GM19452 (cell line): ENCODE results near the gene TCAP.

Source experiments
- ATAC-seq: cut with Tn5 transposase; IDR thresholded peaks from one replicate; pipeline ENCODE4 v1.9.1; 2021; ENCODE audit not compliant: unreplicated experiment

TCAP gene

DNA sequence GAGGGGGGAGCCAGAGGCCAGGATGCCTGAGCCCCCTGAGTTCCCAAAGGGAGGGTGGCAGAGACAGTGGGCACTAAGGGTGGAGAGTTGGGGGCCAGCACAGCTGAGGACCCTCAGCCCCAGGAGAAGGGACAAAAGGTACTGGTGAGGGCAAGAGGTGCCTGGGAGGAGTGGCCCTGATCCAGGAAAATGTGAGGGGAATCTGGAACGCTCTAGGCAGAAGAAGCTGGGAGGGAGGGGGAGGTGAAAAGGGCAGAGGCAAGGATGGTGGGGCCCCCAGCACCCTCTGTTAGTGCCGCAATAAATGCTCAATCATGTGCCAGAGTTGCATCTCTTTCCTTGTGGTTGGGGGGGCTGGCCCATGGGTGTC lies 1.1 kb downstream of the TCAP start:
- ATAC-seq: no peak

DNA sequence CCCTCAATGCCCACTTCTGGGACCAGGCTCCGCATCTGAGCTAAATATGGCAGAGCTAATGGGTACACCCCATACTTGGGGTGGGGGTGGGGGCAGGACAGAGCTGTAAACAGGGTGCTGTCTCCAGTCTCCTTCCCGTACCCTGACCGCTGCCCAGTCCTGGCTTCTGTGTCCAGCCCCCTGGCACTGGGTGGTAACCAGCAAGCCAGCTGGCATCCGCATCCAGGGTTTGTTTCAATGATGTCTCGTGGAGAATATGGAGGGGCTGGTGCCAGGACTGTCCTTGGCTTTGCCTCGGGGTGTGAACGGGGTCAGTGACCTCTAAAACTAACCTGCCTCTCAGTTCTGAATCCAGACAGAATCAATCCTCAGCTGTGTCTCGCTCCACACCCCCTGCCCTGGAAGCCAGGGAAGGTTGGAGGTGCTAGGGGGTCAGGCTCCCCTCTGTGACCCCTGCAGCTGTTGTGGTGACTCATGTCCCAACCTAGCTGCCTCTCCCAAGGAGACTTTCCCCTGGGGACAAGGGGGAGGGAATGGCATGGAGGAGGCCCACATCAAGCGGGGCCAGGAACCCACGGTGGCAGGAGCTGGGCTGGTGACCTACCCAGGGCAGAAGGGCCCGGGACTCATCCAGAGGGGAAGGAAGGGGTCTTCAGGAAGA lies 1.6 kb downstream of the TCAP start:
- no peak for ATAC-seq

DNA sequence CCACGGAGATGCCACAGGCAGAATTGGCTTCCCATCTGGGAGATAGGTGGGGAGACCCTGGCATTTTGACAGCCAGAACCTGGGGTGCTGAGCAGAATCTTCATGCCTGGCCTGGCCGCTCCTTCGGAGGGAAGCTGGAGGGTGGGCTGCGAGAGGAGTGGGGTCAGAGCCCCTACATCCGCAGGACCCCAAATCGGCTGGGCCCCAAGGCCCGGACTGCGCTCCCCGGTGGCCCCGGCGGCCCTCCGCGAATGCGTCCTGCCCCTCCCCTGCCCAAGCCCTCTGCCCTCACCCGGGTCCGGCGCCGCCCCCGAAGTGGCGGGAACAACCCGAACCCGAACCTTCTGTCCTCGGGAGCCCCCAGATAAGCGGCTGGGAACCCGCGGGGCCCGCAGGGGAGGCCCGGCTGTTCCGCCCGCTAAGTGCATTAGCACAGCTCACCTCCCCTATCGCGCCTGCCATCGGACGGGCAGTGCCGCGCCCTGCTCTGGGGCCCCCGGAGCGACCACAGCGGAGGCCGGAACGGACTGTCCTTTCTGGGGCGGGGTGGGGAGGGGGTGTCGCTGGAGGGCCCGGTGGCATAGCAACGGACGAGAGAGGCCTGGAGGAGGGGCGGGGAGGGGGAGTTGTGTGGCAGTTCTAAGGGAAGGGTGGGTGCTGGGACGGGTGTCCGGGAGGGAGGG lies 2.3 kb downstream of the TCAP start:
- no peak for ATAC-seq

DNA sequence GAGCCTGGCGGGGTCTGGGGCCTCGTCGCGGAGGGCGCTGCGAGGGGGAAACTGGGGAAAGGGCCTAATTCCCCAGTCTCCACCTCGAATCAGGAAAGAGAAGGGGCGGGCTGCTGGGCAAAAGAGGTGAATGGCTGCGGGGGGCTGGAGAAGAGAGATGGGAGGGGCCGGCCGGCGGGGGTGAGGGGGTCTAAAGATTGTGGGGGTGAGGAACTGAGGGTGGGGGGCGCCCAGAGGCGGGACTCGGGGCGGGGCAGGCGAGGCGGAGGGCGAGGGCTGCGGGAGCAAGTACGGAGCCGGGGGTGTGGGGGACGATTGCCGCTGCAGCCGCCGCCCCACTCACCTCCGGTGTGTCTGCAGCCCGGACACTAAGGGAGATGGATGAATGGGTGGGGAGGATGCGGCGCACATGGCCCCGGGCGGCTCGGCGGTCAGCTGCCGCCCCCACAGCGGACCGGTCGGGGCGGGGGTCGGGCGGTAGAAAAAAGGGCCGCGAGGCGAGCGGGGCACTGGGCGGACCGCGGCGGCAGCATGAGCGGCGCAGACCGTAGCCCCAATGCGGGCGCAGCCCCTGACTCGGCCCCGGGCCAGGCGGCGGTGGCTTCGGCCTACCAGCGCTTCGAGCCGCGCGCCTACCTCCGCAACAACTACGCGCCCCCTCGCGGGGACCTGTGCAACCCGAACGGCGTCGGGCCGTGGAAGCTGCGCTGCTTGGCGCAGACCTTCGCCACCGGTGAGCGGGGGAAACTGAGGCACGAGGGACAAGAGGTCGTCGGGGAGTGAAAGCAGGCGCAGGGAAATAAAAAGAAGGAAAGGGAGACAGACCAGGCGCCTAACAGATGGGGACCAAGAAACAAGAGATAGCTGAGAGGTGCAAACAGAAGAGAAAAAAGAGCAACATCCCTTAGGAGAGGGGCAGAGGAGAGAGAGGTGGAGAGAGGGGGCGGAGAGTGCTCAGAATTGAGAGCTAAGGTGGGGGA lies 3.1 kb downstream of the TCAP start, which contains the start of gene PNMT:
Gene PNMT (plus strand): TSS at position 509 of the 980 bp plus-strand sequence. CDS start 23 bp downstream, at position 532.
- no peak for ATAC-seq

DNA sequence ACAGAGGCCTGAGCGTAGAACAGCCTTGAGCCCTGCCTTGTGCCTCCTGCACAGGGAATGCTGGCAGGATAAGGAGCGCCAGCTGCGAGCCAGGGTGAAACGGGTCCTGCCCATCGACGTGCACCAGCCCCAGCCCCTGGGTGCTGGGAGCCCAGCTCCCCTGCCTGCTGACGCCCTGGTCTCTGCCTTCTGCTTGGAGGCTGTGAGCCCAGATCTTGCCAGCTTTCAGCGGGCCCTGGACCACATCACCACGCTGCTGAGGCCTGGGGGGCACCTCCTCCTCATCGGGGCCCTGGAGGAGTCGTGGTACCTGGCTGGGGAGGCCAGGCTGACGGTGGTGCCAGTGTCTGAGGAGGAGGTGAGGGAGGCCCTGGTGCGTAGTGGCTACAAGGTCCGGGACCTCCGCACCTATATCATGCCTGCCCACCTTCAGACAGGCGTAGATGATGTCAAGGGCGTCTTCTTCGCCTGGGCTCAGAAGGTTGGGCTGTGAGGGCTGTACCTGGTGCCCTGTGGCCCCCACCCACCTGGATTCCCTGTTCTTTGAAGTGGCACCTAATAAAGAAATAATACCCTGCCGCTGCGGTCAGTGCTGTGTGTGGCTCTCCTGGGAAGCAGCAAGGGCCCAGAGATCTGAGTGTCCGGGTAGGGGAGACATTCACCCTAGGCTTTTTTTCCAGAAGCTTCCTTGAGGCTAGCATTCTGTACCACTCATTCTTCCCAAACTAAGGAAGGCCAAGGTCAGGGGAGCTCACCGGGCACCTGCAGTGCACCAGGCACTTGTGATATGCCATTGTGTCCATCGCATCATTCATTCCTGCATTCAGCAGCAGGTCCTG lies 5.0 kb downstream of the TCAP start:
- no peak for ATAC-seq

DNA sequence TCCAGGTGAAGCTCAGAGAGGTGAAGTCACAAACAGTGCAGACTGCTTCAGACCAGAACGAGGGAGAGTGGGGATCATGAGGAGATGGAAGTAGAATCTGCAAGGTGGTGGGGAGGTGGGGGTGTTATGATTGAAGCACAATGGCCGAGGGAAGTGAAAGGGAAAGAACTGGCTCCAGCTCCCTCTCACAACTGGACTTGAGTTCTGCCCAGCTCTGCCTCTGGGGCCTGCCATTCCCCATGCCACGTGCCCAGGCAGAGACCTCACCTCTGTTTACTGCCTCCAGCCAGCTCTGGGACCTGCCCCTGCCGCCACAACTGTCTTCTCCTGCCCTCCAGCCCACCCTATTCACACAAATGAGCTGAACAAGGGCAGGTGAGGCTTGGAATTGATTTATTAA lies 5.6 kb downstream of the TCAP start:
- ATAC-seq: no peak

DNA sequence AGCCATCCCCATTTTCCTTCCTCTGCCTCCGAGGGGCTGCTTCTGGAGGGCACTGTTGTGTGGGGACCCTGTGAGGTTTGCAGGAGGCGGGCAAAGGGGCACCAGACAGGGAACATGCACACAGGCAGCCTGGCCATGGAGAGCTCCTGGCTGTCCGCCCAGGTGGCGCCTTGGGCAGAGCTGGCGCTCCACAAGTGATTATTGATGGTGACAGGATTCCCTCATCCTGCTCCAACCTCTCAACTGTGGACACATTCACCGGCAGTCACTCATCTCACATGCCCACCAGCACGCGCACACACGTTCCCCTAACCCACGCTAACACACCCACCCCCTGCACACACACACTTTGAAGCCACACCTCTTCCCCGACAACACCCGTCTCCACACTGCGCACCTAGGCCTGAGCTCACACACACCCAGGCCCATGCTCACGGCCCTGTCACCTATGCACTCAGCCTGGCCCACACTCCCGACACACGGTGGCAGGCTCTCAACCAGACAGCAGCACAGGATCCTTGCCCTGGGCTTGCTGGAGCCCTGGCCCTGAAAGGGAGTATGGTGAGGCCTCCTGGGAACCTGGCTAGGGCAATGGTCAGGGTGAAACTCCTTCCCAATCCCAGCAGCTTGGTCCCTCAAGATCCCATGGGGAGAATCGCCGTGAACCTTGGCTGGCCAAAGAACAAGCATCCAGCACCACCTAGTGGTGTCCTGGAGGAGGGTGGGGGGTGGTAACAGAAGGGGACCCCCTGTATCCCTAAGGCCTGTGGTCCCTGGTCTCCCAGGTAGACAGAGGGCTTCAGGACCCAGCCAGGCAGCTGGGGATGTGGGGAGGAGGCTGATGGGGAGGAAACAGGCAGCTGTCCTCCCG lies 6.7 kb downstream of the TCAP start:
- ATAC-seq: no peak

DNA sequence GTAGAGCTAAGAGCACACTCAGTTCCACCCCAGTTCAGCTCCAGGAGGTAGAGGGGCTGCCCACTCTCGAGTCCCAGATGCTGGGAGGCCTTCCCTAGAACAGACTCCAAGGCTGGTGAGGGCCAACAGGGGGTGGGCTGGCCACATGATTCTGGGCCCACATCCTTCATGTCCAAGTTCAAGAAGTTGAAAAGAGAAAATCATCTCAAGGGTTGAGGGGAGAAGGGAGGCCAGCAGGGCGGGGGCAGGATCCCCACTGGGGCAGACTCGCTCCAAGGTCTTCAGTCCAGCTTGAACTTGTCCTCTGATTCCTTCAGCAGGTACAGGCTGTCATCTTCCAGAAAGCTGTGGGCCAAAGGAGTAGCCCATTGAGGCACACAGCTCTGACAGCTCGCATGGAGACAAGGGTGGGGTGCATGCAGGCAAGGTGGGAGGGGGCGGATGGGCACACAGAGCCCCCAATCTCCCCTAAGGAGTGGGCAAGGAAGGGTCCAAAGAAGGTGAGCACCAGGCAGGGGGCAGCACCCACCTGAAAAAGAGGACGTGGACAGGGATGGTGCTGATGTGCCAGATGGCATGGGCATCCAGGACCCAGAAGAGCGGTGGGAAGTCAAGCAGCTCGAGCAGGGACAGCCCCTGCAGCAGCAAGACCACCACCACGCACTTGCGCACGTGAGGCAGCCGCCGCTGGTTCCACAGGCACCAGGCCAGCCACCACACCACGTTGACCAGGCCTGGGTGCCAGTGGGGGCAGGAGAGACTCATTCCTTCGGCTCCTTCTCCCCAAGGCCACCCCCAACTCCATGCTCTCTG lies 7.6 kb downstream of the TCAP start:
- ATAC-seq: no peak

DNA sequence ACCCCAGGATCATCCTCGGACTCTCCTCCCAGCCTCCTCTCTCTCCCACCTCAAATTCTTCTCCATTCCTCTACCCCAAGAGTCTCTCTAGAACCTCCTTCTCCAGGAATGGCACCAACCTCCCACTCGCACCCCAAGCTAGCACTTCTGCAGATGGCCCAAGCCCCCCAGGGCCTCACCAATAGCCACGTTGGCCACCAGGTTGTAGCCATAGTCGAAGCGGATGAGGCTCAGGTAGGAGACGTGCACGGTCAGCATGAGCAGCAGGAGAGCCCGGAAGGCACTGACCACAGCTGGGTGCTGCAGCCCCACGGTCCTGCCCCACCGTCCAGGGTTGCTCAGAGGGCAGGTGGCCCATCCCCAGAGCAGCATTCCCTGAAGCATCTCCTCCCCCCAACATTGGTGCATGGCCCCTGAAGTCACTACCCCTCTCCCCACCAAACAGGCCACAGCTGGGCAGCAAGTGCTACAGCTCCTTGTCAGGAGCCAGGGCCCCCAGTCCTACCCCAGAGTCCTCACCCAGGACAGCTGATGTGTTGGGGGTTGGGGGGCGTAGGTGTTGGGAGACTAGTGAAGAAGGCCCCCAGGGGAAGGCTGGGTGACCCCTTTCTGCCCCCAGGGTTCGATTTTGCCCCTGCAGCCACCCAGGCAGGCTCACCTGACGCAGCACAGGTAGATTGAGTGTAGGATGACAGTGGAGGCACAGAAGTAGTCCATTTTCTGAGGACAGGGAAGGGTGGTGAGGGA lies 8.4 kb downstream of the TCAP start:
- no peak for ATAC-seq

DNA sequence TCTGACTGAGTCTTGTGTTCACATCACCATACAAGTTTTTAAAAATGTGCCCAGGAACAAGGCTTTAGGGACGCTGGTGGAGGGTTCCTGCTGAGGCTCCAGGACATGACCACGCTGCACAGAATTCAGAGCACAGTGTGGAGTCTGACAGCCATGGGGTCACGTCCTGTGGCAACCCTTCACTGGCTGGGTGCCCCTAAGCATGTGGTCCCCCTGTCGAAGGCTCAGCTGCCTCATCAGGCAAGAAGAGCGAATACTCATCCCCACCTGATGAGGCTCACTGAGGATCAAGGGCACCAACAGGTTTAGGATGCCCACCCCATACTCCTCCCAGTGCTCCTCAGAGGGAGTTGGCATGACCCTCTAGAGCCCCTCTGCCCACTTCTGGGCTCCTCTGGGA lies 9.0 kb downstream of the TCAP start:
- ATAC-seq: no peak

DNA sequence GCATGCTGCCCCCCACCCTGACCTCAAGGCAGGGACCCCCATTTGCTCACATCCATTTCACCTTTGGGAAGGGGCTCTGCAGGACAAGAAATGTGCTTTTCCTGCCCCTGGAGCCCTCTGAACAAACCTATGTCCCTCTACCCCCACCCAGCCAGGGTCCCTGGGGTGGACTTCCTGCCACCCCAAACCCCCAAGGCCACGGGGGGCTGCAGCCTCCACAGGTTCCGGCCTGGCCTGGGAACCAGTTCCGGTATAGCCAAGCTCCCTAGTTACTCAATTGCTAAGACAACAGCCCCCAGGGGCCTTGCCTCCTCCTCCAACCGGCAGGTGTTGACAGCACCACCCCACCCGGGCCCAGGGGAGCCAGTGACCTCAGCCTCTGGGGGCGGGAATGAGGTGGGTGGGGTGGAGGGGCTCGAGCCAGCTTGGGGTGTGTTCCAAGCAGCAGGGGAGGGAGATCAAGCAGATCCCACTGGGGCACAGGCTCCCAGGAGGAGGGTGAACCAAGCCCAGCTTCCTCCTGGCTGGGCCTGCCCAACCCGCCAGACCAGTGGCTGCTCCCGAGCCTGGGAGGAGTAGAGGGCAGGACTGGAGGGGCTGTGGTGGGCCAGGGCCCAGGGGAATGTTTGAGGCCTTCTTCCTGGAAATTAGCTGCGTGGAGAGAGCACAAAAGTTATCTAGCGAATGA lies 9.7 kb downstream of the TCAP start:
- ATAC-seq: no peak

DNA sequence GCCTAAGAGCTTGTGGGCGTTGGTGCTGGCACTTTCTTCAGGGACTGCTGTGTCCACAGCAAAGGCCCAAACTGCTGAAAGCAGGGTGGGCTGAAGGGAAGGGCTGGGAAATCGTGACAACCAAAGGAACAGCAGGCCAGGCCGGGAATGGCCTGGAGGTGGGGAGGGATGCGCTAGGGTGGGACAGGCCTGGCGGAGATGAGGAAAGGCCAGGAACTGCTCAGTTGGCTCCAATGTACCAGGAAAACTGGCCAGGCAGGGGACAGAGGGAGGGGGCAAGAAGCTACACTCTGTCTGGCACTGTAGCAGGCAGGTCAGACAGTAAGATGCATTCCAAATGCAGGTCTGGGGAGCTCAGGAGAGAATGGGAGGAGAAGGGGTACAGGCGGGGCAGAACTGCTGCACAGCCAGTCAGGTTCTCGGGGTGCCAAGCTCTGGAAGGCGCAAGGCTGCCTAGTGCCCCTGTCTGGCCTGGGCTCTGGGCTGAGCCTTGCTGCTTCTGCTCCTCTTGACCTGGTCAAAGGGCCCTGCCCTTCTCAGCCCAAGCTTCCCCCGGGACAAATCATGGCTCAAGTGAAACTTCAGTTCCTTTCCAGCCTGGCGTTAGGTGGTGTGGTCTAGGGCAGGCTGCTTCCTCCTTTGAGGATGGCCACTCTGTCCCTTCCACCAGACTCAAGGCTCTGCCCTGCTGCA lies 10.4 kb downstream of the TCAP start:
- ATAC-seq: no peak

DNA sequence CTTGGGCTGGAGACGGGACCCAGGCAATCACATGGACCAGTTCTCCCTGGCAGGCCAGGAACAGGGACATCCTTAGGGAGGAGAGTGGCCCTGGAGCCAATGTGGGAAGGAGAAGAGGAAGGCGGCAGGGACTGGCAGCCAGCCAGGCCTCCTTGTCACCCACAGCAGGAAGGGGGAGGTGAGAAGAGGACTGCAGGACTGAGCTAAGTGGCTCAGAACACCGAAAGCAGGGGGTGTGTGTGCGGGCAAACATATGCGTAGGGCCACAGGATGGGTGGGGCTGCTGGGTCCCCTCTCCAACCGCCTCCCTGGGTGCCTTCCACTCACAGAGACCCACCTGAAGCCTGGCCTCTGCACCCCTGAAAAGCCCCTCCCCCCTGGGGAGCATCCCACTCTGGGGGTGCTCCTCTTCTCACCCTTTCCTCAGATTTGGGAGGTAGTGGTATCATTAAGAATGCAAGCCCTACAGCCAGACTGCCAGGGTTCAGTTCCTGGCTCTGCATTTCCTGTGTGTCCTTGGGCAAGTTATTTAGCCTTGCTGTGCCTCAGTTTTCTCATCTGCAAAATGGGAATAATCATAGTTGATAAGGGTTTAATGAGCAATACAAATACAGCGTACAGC lies 11.2 kb downstream of the TCAP start:
- no peak for ATAC-seq

DNA sequence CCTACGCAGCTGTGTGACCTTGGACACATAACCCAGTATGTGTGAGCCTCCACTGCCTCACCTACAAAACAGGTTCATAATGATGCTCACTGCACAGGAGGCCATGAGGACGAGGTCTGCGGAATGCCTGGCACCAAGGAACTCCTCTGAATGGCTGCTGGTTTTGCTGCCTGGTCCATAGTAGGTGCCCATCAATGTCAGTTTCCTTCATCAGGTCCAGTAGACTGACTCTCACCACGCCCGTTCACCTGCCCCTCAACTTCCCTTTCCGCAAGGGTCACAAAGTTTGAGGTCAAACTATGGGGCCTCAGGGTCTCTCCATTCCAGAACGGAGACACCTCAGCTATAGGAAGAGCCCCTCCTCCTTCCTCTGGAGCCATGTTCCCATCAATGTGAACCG lies 11.9 kb downstream of the TCAP start:
- no peak for ATAC-seq

DNA sequence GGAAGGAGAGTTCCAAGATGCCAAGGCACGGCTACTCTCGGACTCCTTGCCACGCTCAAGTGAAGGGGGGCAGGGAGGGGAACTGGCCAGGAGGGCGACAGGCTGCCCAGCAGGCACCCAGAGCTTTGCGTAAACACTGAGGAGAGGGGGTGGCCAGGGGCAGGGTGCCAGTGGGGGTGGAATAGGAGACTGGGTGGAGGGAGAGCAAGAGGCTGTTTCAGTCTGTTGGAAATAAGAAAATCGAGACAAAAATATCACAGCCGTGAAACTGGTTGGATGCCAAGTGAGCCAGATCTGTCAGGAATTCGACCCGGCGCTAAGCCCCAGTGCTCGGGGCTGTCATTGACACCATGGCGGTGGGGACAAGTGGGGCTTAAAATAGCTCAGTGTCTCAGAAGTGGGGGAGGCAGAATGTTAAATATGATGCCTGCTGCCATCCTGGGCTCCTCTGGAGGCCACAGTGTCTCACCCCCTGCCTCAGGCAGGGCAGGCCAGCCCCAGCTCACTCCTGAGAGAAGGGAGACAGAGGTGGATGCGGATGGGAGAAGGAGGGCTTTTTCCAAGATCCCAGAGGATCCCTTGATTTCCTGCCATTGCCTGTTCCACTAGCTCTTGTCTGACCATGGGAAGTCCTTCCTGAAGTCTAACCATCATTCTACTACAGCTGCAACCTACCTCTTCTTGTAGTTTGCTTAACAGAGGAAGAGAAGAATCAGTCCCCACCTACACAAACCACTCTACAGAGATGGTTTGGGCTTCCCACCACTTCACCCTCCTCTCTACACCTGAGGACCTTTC lies 12.6 kb downstream of the TCAP start:
- no peak for ATAC-seq
